ENCODE data around the gene VSIR. TPM values are rescaled to one million over a fixed set of nuclear protein-coding genes. Genes with fewer than 3 reads are reported as not detected.
A peak's percentile ranks its signal among the peaks of the same experiment; 100 is the strongest.

Gene VSIR
- total and polyA plus RNA-seq, 9 of the 15 experiments (the other 6 are each of a cell fraction or from before 2014, with no cell fraction given) = 0.14 to 20.5 (median 9.3) TPM

- Histone ChIP-seq H3K79me2 (ENCODE audit: control insufficient read depth, insufficient read depth, low read length) (no peaks in the 10 kb centered on the region), H3K27me3 (ENCODE audit: control insufficient read depth in 2 of 2, insufficient read depth in 2 of 2, low read length in 2 of 2) (no peaks in the 10 kb centered on the region), H3K4me3 (no peak overlapping the region), H2AFZ (ENCODE audit: low read depth, low read length) (no peak overlapping the region), H3K4me2 (ENCODE audit: insufficient read depth, low read length) (no peak overlapping the region), H3K4me1 (replicated peaks in 1 of 2; ENCODE audit: control insufficient read depth in 2 of 2, insufficient read depth in 2 of 2, low read length in 2 of 2) (peaks cover 31 to 39% of the 10 kb centered on the region in 2 experiments), H4K20me1 (replicated peaks; ENCODE audit: control insufficient read depth, insufficient read depth, low read length) (no peaks in the 10 kb centered on the region), H3K36me3 (ENCODE audit: control insufficient read depth, insufficient read depth, low read length) (no peaks in the 10 kb centered on the region), H3K27ac (ENCODE audit: extremely low read depth, low read depth, low read length) (no peak overlapping the region), H3K9me3 (replicated peaks; ENCODE audit: control insufficient read depth, insufficient read depth, low read depth, low read length) (no peaks in the 10 kb centered on the region; the same call in 1 of the 2 replicates), H3K9ac (ENCODE audit: insufficient read depth in 1 of 2, low read depth in 2 of 2, low read length in 2 of 2) (no peak overlapping the region), H3K9me1 (ENCODE audit: control insufficient read depth, insufficient read depth, low read length) (peaks cover 11% of the 10 kb centered on the region)
- TF ChIP-seq NKRF (IDR thresholded peaks at IDR 0.05; ENCODE audit: borderline replicate concordance) (no peak), TAL1 (IDR thresholded peaks at IDR 0.05) (peak; percentile 6; the same call in 1 of the 2 replicates), NFXL1 (CRISPR knock-in tag; IDR thresholded peaks at IDR 0.05) (no peak), HMGN3 (IDR thresholded peaks at IDR 0.05; ENCODE audit: borderline replicate concordance, extremely low read depth, insufficient read length, low read depth, low read length) (no peak)
- POLR2A ChIA-PET = interaction anchor here (0.7 kb wide), 1 partner anchor 61 kb away, joined by 3 read pairs; no protein-coding TSS in a partner anchor
- no TSS peak for BruUV-seq (replicated peaks)
- ATAC-seq (no peak), FAIRE-seq (no peak), DNase-seq (ENCODE audit: extremely low read depth in 1 of 4, low spot score in 3 of 4) (no peak)
- WGBS (ENCODE audit: insufficient coverage, low coverage, missing lambda C conversion rate) = 49% methylated on average over 9 of the region's 9 CpGs
- CTCF ChIA-PET (ENCODE audit: low intra/inter-chr PET ratio) = no interaction called here
- intact Hi-C loops (cut with micrococcal nuclease) (no loop called here), in situ Hi-C loops (cut with MboI) (no loop called here)
Measured at GRCh38 chr10:71801361-71801760, 28.0 kb upstream of the VSIR start.
